ENCODE results near the gene IL1RL2. TPM values are rescaled to one million over a fixed set of nuclear protein-coding genes. Genes with fewer than 3 reads are reported as not detected.

Gene IL1RL2
- total and polyA plus RNA-seq, 2 donors (not counting 1 experiment from before 2014, with no cell fraction given) = 0.28 to 2.6 TPM

- Histone ChIP-seq H3K9ac (ENCODE audit: insufficient read depth, low read length) (no peak overlapping the region), H3K27me3 (ENCODE audit: control insufficient read depth, insufficient read depth, low read length) (no peaks in the 10 kb centered on the region), H3K4me1 (ENCODE audit: control insufficient read depth, extremely low read depth, insufficient read depth, low read length) (no peaks in the 10 kb centered on the region), H3K36me3 (ENCODE audit: control insufficient read depth, insufficient read depth, low read length) (peaks cover 12% of the 10 kb centered on the region), H3K27ac (ENCODE audit: insufficient read depth, low read length) (no peak overlapping the region), H3K4me3 (replicated peaks in 1 of 4; ENCODE audit: control extremely low read depth in 1 of 4, insufficient read depth in 1 of 4, low read depth in 3 of 4, low read length in 4 of 4) (no peak overlapping the region), H3K79me2 (ENCODE audit: control insufficient read depth, insufficient read depth, low read length) (no peaks in the 10 kb centered on the region), H4K20me1 (ENCODE audit: control insufficient read depth, extremely low read depth, insufficient read depth, low read length) (no peaks in the 10 kb centered on the region), H3K9me3 (ENCODE audit: control insufficient read depth, insufficient read depth, low read depth, low read length) (no peaks in the 10 kb centered on the region), H2AFZ (ENCODE audit: low read length) (no peak overlapping the region), H3K4me2 (ENCODE audit: extremely low read depth, insufficient read depth, low read length) (no peak overlapping the region)
- TF ChIP-seq EZH2 (IDR thresholded peaks at IDR 0.05; ENCODE audit: low read length, missing control alignments) (no peak), CTCF (conservative IDR thresholded peaks at IDR 0.05 in 1 of 2, IDR thresholded peaks at IDR 0.05 in 1 of 2; ENCODE audit: low read depth in 1 of 2, low read length in 2 of 2) (no peak)
- no peak for DNase-seq (ENCODE audit: low read depth in 2 of 2)
Observed at GRCh38 chr2:102176172-102176571, 10.7 kb upstream of the IL1RL2 start.

GRCh38 chr2:102177814-102178478 is 8.9 kb upstream of the IL1RL2 start:
- TF ChIP-seq EZH2 (IDR thresholded peaks at IDR 0.05; ENCODE audit: low read length, missing control alignments) (no peak), CTCF (conservative IDR thresholded peaks at IDR 0.05 in 1 of 2, IDR thresholded peaks at IDR 0.05 in 1 of 2; ENCODE audit: low read depth in 1 of 2, low read length in 2 of 2) (no peak)
- H3K9ac ChIP-seq (ENCODE audit: insufficient read depth, low read length) = no peak overlapping the region
- no peak overlapping the region for H2AFZ ChIP-seq (ENCODE audit: low read length)
- no peaks in the 10 kb centered on the region for H4K20me1 ChIP-seq (ENCODE audit: control insufficient read depth, extremely low read depth, insufficient read depth, low read length)
- H3K79me2 ChIP-seq (ENCODE audit: control insufficient read depth, insufficient read depth, low read length) = no peaks in the 10 kb centered on the region
- peaks cover 12% of the 10 kb centered on the region for H3K36me3 ChIP-seq (ENCODE audit: control insufficient read depth, insufficient read depth, low read length)
- no peak for DNase-seq (ENCODE audit: low read depth in 2 of 2)
- H3K4me1 ChIP-seq (ENCODE audit: control insufficient read depth, extremely low read depth, insufficient read depth, low read length) = no peaks in the 10 kb centered on the region
- no peaks in the 10 kb centered on the region for H3K27me3 ChIP-seq (ENCODE audit: control insufficient read depth, insufficient read depth, low read length)
- no peak overlapping the region for H3K4me3 ChIP-seq (replicated peaks in 1 of 4; ENCODE audit: control extremely low read depth in 1 of 4, insufficient read depth in 1 of 4, low read depth in 3 of 4, low read length in 4 of 4)
- H3K9me3 ChIP-seq (ENCODE audit: control insufficient read depth, insufficient read depth, low read depth, low read length) = no peaks in the 10 kb centered on the region
- H3K27ac ChIP-seq (ENCODE audit: insufficient read depth, low read length) = no peak overlapping the region
- no peak overlapping the region for H3K4me2 ChIP-seq (ENCODE audit: extremely low read depth, insufficient read depth, low read length)

GRCh38 chr2:102179061-102179460 is 7.8 kb upstream of the IL1RL2 start:
- Histone ChIP-seq H3K4me3 (replicated peaks in 1 of 4; ENCODE audit: control extremely low read depth in 1 of 4, insufficient read depth in 1 of 4, low read depth in 3 of 4, low read length in 4 of 4) (no peak overlapping the region), H3K36me3 (ENCODE audit: control insufficient read depth, insufficient read depth, low read length) (peaks cover 10% of the 10 kb centered on the region), H2AFZ (ENCODE audit: low read length) (no peak overlapping the region), H3K27ac (ENCODE audit: insufficient read depth, low read length) (no peak overlapping the region), H4K20me1 (ENCODE audit: control insufficient read depth, extremely low read depth, insufficient read depth, low read length) (no peaks in the 10 kb centered on the region), H3K27me3 (ENCODE audit: control insufficient read depth, insufficient read depth, low read length) (no peaks in the 10 kb centered on the region), H3K79me2 (ENCODE audit: control insufficient read depth, insufficient read depth, low read length) (no peaks in the 10 kb centered on the region), H3K9me3 (ENCODE audit: control insufficient read depth, insufficient read depth, low read depth, low read length) (no peaks in the 10 kb centered on the region), H3K4me2 (ENCODE audit: extremely low read depth, insufficient read depth, low read length) (no peak overlapping the region), H3K4me1 (ENCODE audit: control insufficient read depth, extremely low read depth, insufficient read depth, low read length) (no peaks in the 10 kb centered on the region), H3K9ac (ENCODE audit: insufficient read depth, low read length) (no peak overlapping the region)
- no peak for TF ChIP-seq CTCF (conservative IDR thresholded peaks at IDR 0.05 in 1 of 2, IDR thresholded peaks at IDR 0.05 in 1 of 2; ENCODE audit: low read depth in 1 of 2, low read length in 2 of 2)
- no peak for TF ChIP-seq EZH2 (IDR thresholded peaks at IDR 0.05; ENCODE audit: low read length, missing control alignments)
- DNase-seq (ENCODE audit: low read depth in 2 of 2) = no peak

All from fibroblast of lung (primary cell).